Ramos (cell line): ENCODE measurements around the gene EXOSC5.
"Not testable (repeated sequence)": the region's sequence is repeated elsewhere in the genome, so short reads cannot be mapped to it uniquely, and the experiment has no call there.

ENCODE experiments used
- in situ Hi-C: fragments of 300-500 bp; cut with MboI; formaldehyde crosslinking; loops from one replicate; pipeline ENCODE4 v1.14.3; 2022; ENCODE audit warnings: low sequenced_read_pairs; ENCODE audit not compliant: unreplicated experiment

EXOSC5 gene

DNA sequence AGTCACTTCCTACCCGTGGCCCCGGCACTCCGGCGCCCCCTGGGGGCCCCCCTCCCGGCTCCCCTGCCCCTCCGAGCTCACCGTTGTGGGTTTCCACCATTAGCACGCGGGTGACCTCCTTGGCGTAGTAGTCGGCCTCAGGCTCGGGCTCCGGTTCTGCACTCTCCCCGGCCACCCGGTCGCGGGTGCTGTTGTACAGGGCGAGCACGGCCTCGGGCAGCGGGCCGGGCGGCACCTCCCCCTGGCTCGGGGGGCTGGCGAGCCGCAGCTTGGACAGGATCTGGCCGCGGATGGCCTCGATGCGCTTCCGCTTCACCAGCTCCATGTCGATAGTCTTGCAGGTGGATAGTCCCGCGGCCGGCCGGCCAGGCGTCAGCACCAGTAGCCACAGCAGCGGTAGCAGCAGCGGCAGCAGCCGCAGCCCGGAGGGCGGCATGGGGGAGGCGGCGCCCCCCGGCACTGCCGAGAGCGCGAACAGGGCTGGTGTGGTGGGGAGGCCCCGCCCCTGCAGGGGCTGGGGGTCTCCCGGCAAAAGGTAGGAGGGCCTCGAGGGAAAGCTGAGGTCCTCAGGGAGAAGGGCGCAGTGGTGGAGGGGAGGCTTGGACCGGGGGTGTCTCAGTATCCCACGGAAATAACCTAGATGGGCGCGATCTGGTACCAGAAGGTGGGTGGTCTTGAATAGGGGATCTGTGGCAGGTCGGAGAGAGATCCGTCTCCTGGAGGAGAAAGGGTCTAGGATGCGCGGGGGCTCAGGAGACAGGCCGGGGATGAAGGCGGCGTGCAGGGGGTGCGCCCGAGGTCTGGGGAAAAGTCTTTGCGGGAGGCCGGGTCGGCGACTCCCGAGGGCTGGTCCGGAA is 44.3 kb downstream of the EXOSC5 start:
- in situ Hi-C loops = no loop called here

- in situ Hi-C loops = no loop called here
These were observed 44.9 kb downstream of the EXOSC5 start for GRCh38 chr19:41352279-41352608.

DNA sequence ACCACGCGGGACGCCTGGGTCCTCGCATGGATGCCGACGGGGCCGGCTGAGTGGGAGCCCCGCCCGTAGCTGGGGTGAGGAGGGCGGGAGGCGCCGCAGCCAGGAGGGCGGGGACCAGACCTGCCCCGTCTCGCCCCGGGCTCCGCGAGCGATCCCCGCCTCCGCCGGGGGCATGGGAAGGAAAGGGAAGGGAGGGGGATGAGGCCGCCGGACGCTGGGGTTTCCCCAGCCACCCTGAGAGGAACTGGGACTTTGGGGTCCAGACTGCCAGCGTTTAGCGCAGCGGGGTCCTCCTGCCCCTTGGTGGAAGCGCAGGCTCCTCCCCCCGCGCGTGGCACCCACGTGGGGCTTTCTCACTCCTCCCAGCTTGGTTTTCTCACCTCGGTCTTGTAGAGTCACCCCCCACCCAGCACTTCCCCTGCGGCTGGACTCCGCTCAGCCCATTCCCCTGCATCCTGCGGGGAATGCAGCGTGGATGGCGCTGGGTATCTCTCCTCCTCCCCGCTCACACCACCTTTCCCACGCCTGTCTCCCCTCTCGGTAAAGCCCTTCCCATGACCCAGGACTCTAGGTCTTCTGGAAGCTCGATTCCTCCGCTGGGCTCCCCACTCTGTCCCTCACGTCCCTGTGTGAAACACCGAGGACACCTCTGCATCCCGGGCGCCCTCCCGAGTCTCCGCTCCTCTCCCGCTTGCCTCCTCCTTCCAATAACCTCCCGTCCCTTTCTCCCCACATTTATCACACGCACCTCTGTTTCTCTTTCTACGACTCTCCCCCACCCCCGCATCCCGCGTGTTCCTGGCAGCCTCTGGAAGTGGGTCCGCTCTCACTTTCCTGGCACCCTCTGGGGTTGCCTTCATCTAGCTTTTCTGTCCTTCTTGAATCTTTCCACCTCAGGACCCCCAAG is 45.6 kb downstream of the EXOSC5 start:
- in situ Hi-C loops = no loop called here

- in situ Hi-C loops = no loop called here
These were observed 46.3 kb downstream of the EXOSC5 start for GRCh38 chr19:41350735-41351338.

- in situ Hi-C loops = not testable (repeated sequence)
These were observed 50.2 kb downstream of the EXOSC5 start for GRCh38 chr19:41346916-41347315.

DNA sequence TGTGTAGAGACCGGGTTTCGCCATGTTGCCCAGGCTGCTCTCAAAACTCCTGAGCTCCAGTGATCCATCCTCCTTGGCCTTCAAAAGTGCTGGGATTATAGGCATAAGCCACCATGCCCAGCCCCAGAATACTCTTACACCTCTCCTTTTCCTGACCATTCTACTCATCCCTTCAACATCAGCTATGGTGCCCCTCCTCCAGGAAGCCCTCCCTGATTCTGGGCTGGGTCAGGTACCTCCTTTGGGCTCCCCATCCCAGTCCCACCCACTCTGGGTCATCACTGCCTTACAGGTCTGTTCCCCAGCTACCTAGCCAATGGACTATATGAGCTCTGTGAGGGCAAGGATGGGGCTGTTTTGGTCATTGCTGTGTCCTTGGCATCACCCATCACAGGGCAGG is 53.0 kb downstream of the EXOSC5 start:
- in situ Hi-C loops = no loop called here

- in situ Hi-C loops = no loop called here
These were observed 55.3 kb downstream of the EXOSC5 start for GRCh38 chr19:41341669-41342490.

DNA sequence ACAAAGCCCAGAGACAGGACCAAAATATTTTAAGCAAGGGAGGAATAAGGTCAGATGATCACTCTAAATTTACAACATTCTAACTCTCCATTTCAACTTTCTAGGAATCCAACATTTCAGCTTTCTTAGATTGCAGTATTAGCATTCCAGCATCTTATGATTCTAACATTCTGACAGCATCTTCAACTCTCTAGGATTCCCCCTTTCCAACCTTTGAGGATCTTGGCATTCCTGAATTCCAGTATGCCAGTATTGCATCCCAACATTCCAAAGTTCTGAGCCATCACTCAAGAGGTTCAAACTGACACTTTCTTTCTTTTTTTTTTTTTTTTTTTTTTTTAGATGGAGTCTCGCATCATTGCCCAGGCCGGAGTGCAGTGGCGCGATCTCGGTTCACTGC is 57.2 kb downstream of the EXOSC5 start:
- in situ Hi-C loops = no loop called here
